Breast epithelium (tissue), 3 donors: Measurements from ENCODE around the gene FLYWCH2.

Source experiments
- POLR2AphosphoS5 ChIP-seq, 3 donors: sonication (generic); formaldehyde crosslinking; IDR thresholded peaks; one replicate each; pipeline ENCODE4 v1.6.1; 2017; ENCODE audit warnings: antibody characterized with exemption in 3 of 3
- TF ChIP-seq, protein P1 (sequence below), 3 donors: fragments of 450-650 bp; IDR thresholded peaks; one replicate each; pipeline ENCODE4 v1.5.1; 2016 to 2017; ENCODE audit warnings: antibody characterized with exemption in 3 of 3, mild to moderate bottlenecking in 3 of 3, moderate library complexity in 3 of 3

DNA sequence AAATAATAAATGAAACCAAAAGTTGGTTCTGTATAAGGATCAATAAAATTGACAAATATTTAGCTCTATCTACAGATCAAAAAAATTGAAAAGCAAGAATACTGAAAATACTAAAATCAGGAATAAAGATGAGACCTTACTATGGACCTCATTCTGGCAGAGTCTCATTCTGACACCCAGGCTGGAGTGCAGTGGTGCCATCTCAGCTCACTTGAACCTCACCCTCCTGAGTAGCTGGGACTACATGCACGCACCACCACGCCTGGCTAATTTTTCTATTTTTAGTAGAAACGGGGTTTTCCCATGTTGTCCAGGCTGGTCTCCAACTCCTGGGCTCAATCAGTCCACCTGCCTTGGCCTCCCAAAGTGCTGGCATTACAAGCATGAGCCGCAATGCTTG is 59.0 kb downstream of the FLYWCH2 start:
- TF ChIP-seq, protein P1, sequence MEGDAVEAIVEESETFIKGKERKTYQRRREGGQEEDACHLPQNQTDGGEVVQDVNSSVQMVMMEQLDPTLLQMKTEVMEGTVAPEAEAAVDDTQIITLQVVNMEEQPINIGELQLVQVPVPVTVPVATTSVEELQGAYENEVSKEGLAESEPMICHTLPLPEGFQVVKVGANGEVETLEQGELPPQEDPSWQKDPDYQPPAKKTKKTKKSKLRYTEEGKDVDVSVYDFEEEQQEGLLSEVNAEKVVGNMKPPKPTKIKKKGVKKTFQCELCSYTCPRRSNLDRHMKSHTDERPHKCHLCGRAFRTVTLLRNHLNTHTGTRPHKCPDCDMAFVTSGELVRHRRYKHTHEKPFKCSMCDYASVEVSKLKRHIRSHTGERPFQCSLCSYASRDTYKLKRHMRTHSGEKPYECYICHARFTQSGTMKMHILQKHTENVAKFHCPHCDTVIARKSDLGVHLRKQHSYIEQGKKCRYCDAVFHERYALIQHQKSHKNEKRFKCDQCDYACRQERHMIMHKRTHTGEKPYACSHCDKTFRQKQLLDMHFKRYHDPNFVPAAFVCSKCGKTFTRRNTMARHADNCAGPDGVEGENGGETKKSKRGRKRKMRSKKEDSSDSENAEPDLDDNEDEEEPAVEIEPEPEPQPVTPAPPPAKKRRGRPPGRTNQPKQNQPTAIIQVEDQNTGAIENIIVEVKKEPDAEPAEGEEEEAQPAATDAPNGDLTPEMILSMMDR (IDR thresholded peaks at IDR 0.05): no peak
- no peak for TF ChIP-seq POLR2AphosphoS5 (IDR thresholded peaks at IDR 0.05)
